Stimulated activated CD8-positive, alpha-beta memory T cell treated with anti-CD3 and anti-CD28 coated beads, Interleukin-15, amount 100 ng/mL, for 1 hour (primary cell): ENCODE measurements around the gene ORC6.

ENCODE experiments used
- DNase-seq: peaks from one replicate; pipeline ENCODE4 v3.0.0-alpha.2; 2020; ENCODE audit warnings: low read depth

Gene ORC6

GRCh38 chr16:46731691-46732555, 42.5 kb downstream of the ORC6 start:
- DNase-seq, result no peak

GRCh38 chr16:46732561-46732960, 43.1 kb downstream of the ORC6 start:
- no peak for DNase-seq

- DNase-seq, result no peak
Measured at GRCh38 chr16:46733319-46733830, 43.9 kb downstream of the ORC6 start.

- DNase-seq, result no peak
Measured at GRCh38 chr16:46736695-46737094, 47.2 kb downstream of the ORC6 start.

- DNase-seq, result no peak
Measured at GRCh38 chr16:46737621-46738214, 48.3 kb downstream of the ORC6 start.

GRCh38 chr16:46739934-46740333, 50.5 kb downstream of the ORC6 start:
- DNase-seq, result no peak

GRCh38 chr16:46743232-46743719, 53.8 kb downstream of the ORC6 start:
- no peak for DNase-seq

- DNase-seq, result no peak
Measured at GRCh38 chr16:46745617-46746016, 56.2 kb downstream of the ORC6 start.

- DNase-seq, result no peak
Measured at GRCh38 chr16:46746821-46747776, 57.6 kb downstream of the ORC6 start.
